ENCODE measurements around the gene SLC39A7.

The SLC39A7 gene

DNA sequence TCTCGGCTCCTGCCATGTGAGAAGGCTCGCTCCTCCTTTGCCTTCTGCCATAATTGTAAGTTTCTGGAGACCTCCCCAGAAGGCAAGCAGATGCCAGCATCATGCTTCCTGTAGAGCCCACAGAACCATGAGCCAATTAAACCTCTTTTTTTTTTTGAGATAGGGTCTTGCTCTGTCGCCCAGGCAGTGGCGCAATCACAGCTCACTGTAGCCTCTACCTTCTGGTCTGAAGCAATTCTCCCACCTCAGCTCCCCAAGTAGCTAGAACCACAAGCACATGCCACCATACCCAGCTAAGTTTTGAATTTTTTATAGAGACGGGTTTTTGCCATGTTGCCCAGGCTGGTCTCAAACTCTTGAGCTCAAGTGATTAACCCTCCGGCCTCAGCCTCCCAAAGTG is 36.2 kb downstream of the SLC39A7 start:
- no peak for DNase-seq (ENCODE audit: low read depth)

DNA sequence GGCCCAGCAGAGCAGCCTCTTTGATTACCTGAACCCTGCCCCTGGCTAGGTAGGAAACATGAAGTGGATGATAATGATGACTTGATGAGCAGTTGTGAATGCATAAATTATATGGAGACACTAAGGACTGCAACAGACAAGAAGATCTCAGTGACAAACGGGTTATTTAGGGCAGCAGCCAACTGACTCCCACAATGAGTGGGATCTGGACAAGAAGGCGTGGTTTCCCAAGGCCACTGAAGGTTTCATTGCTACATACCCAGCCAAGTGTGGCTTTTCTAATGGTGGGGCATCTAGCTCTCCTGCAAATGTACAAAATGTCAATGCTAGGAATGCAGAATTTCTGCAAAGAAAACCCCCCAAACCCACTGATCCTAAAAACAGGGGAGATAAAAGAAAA is 37.1 kb downstream of the SLC39A7 start:
- DNase-seq (ENCODE audit: low read depth): no peak

DNA sequence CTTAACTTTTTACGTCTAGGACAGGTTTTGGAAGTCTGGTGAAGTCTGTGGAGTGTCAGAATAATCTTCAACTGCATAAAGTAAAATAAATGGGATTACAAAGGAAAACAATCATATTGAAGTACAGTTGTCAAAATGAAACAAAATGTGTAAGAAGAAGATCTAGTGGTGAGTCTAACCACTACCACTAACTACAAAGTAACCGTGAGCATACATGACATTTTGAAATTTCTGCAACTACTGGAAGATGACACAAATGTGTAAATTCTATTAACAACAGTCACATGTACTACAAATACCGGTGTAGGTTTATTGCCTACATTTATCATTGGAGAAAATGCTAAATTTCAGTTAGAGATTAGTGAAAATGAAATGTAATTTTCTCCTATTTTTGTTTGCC is 41.3 kb downstream of the SLC39A7 start:
- DNase-seq (ENCODE audit: low read depth): no peak

DNA sequence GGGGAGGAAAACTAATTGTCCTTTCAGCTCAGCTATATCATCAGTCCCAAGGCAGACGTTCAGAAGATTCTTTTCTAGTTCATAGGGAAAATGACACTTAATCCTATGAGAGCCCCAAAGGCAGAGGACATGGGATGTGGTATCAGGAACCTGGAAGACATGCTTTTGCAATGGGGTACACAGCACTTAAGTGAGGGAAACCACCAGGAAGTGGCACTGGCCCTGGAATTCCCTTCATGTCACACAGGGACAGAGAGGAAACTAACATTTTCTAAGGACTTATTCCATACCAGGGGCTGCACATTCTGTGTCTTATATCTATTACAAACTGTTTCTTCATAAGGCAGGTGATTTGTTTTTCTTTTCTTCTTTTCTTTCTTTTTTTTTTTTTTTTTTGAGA is 42.8 kb downstream of the SLC39A7 start:
- DNase-seq (ENCODE audit: low read depth): no peak

DNA sequence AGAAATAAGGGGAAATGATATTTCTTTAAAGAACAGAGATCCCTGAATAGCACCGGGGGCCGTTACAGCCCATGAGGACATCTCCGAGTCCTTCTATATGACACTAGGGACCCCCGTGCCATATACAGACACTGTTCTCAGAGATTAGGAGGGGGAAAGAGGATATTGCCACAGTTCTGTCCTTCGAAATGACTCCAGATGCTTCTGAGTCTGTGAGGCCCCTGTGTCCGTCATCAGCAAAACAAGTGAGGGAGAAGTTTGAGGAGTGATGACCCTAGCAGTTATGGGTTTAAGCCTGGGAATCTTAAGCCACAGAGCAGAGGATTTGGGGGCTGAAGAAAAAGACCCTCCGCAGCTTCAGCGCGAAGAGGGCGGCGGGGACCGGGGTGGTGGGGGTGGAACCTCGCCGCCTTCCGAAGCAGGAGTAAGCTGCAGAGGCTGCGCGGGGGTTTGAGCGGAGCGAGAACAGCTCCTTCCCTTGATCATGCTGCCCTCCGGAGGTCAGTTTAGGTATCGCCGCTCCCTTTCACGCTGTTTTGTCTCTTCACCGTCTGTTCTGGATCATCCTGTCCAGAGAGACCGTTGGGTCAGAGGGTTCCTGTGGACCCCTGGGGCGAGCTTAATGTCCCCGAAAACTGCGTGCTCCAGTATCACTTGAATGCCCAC is 47.4 kb downstream of the SLC39A7 start:
- peak; percentile 71 for DNase-seq (ENCODE audit: low read depth)

DNA sequence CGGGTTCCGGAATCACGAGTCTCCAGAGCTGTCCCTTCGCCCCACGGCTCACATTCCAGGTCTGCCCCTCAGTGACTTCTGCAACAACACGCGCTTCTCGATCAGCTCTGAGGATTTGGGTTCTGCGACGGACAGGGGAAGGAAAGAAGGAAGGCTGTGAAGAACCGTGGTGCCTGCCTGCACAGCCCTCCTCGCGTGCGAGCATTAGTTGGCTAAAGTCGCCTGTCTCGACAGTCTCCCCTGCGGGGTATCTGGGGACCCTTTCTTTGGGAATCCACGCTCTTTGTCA is 47.9 kb downstream of the SLC39A7 start:
- DNase-seq (ENCODE audit: low read depth): peak; percentile 28

DNA sequence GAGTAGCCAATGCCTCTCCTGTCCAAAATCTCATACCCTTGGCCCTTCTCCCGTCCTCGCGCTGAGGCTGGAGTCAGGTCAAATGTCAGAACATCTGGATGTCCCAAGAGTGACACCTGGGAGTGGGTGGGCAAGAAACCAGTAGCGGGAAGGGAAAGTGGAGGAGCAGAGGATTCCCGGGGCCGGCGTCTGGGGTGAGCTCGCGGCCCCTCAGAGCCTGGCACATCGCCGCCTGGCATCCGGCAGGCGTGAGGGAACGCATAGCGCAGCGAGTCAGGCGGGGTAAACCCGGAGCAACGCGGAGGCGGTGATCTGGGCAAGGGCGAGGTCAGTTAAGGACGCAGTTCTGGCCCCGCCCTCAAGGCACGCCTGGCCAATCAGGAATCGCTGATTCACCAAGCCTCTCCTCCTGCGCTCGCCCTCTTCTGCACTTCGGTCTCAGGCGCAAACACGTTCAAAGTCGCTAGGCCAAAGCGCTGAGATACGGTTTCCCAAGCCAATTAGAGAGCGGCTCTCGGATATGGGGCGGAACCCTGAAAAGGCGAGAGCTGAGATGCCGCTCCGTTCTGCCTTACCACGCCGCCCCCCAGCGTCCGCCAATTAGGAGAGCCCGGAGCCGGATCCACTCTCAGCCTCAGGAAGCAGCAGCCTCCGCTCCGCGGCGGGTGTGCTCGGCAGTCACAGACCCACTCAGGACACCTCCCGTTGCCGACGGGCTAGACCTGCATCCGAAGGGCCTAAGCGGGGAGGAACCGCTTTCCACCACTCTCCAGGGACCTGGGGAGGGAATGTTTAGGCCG is 48.5 kb downstream of the SLC39A7 start:
- peak; percentile 96 for DNase-seq (ENCODE audit: low read depth)

DNA sequence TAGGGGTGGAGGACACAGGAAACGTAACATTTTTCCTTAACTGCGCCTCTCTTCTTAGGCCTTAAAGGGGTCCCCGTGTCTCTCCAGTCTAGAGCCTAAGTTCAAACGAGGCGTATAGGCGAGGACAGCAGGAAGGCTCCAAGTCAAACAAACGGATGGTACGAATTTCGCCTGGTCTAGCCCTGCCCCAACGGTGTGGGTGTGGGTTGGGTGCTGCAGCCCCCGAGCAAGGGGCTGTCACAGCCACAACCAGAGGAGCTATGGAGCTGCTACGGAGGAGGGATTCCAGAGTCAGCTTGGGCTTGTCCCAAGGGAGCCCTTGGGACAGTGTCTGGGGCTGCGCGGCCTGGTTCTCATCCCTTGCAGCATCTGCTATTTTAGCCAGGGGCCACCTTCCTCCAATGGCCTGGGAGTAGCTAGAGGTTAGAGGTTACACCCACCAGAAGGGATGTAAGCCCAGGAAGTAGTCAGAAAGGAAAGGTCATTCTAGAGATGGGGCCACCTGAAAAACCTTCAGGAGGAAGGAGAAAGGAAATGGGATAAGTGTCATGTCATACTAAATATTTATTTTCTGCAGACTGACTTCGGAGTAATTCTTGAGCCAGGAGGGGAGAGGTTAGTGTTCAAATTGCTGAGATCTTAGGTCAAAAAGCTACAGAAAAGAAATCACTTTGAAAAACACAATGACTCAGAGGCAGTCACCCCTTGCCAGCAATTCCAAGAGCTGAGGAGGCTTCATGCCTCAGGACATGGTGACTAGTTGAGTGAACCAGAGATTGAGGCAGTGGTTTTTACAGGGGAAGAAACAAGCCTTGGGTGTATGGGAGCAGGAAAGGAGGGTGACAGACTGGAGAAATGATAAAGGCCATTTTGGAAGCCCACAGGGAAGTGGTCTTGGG is 49.3 kb downstream of the SLC39A7 start:
- no peak for DNase-seq (ENCODE audit: low read depth)

DNA sequence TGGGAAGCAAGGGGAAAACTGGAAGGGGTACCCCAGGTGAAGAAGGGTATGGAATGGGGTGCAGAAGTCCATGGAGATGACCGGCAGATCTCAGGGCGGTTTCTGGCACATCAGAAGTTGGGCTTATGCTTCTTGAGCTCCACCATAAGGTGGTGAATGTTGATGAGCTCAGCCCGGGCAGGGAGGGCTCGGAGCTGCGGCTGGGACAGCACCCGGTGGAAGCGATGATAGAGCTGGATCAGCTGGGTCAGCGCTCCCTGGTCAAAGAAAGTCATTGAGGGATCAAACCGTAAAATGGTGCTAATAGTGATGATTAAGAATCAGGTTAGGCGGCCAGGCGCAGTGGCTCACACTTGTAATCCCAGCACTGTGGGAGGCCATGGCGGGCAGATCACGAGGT is 50.1 kb downstream of the SLC39A7 start:
- no peak for DNase-seq (ENCODE audit: low read depth)

DNA sequence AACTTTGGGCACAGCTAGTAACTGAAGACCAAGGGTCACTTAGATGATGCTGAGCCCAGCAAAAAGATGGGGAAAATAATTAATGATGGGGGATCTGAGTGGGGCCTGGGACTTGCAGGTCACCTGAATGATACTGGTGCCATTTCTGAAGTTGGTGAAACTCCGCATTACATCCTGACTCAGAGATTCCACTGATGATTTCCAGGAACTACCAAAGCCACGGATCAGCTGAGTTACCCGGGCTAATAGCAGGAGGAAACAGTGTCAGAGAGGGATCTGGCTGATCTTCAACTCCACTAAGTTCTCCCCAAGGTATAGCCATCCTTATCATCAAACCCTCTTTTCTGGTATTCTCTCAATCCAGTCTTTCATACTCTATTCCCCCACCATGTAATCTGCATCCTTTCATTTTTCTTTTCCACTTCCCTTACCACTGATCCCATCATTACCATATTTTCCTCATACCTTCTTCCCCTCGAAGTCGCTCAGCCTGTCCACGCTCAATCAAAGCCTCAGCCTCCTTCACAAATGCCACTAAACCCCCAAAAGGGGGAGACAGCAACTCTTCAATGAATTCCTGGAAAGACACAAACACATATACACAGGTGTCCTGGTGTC is 50.8 kb downstream of the SLC39A7 start:
- DNase-seq (ENCODE audit: low read depth): no peak

DNA sequence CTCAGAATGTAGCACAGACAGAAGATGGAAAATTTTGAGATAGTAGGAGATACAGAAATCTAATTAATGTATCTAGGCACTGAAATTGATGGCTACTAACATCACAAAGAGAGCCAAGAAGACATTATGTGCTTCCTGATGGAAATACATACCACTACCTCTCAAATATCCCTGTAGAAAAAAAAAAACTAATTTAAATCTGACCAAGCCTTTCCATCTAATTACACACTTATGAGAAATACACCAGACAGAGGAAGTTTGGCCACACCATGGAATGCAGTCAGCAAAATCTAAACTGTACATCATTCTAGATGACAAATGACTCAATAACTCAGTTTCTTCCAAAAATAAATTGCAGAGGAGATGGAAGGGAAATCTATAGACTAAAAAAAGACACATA is 52.1 kb downstream of the SLC39A7 start:
- DNase-seq (ENCODE audit: low read depth): no peak

Data from T-helper 22 cell (primary cell).